A673 (cell line): Measurements from ENCODE around the gene PTS. TPM values are rescaled to one million over a fixed set of nuclear protein-coding genes. Genes with fewer than 3 reads are reported as not detected.

Experiments
- BruUV-seq: library from RNA; stranded (reverse); fragments of 400-500 nt; replicated peaks from 2 replicates; lab custom pipeline; 2021; lab: Mats Ljungman, UMichigan
- CTCF ChIA-PET: fragments of 300-600 bp; sonication (Branson Sonifier 250); formaldehyde crosslinking; loops from one replicate; lab custom pipeline; 2022; ENCODE audit warnings: antibody characterized with exemption; lab: Charles Lee
- POLR2A ChIA-PET: fragments of 300-600 bp; sonication (Branson Sonifier 250); formaldehyde crosslinking; loops from one replicate; lab custom pipeline; 2022; ENCODE audit warnings: antibody characterized with exemption; ENCODE audit not compliant: low non-redundant PET; lab: Charles Lee
- DNase-seq: peaks from one replicate; pipeline ENCODE4 v3.0.0-alpha.2; 2015; ENCODE audit warnings: low spot score
- H3K27ac ChIP-seq: fragments of 200-600 bp; sonication (generic); 2 replicates; pipeline ENCODE4 v1.5.1; 2016; ENCODE audit warnings: mixed run types, low read depth, mild to moderate bottlenecking, mixed read lengths, antibody characterized with exemption, low read length; ENCODE audit not compliant: poor library complexity, severe bottlenecking
- H3K27me3 ChIP-seq: fragments of 200-600 bp; sonication (generic); replicated peaks from 2 replicates; pipeline ENCODE4 v1.6.1; 2017; ENCODE audit warnings: mixed run types, low read depth, mild to moderate bottlenecking, mixed read lengths, antibody characterized with exemption, low read length; ENCODE audit not compliant: insufficient read depth, poor library complexity
- H3K36me3 ChIP-seq: fragments of 200-600 bp; sonication (generic); 2 replicates; pipeline ENCODE4 v1.6.1; 2016; ENCODE audit warnings: mixed run types, mild to moderate bottlenecking, mixed read lengths, antibody characterized with exemption, low read length; ENCODE audit not compliant: insufficient read depth, poor library complexity, severe bottlenecking
- H3K4me1 ChIP-seq: fragments of 200-600 bp; sonication (generic); 2 replicates; pipeline ENCODE4 v1.6.1; 2017; ENCODE audit warnings: mixed run types, mild to moderate bottlenecking, mixed read lengths, antibody characterized with exemption, low read length; ENCODE audit not compliant: insufficient read depth, poor library complexity, severe bottlenecking
- H3K4me3 ChIP-seq: fragments of 200-600 bp; sonication (generic); 2 replicates; pipeline ENCODE4 v1.5.1; 2016; ENCODE audit warnings: low read depth, mixed run types, mild to moderate bottlenecking, mixed read lengths, low read length; ENCODE audit not compliant: poor library complexity, severe bottlenecking
- H3K9me3 ChIP-seq: fragments of 200-600 bp; sonication (generic); 2 replicates; pipeline ENCODE4 v1.6.1; 2016; ENCODE audit warnings: mixed run types, low read depth, mild to moderate bottlenecking, mixed read lengths, antibody characterized with exemption, low read length; ENCODE audit not compliant: poor library complexity, severe bottlenecking
- CTCF ChIP-seq: fragments of 300-800, 200-600 bp; sonication (generic); conservative IDR thresholded peaks from 2 replicates; pipeline ENCODE4 v1.5.1; 2017; ENCODE audit warnings: low read depth, mild to moderate bottlenecking, antibody characterized with exemption, low read length, moderate library complexity, mixed read lengths
- EZH2 ChIP-seq: fragments of 200-600 bp; sonication (generic); IDR thresholded peaks from 2 replicates; pipeline ENCODE4 v1.6.1; 2017; ENCODE audit warnings: borderline replicate concordance, low read depth, mild to moderate bottlenecking, mixed read lengths, antibody characterized with exemption, low read length; ENCODE audit not compliant: poor library complexity, severe bottlenecking
- intact Hi-C: fragments of 100-400 bp; cut with micrococcal nuclease; formaldehyde crosslinking; loops from one replicate; pipeline ENCODE4 v1.10.0; 2022; ENCODE audit not compliant: unreplicated experiment
- total RNA-seq: library from RNA; stranded (reverse); gene quantifications from 2 replicates; pipeline ENCODE4 v1.2.3, GENCODE V29; 2021

Gene PTS
- total RNA-seq, 1 experiment from 2014 or later, result 96.8 TPM

- CTCF ChIA-PET, result interaction anchor here (3.4 kb wide), 1 partner anchor 58 kb away, joined by 32 read pairs; no protein-coding TSS in a partner anchor
- H3K27ac ChIP-seq, result peak overlapping the region; percentile 52
- POLR2A ChIA-PET, result no interaction called here
- DNase-seq, result no peak
- H3K36me3 ChIP-seq, result no peaks in the 10 kb centered on the region
- H3K9me3 ChIP-seq, result no peaks in the 10 kb centered on the region
- intact Hi-C loops, result loop anchor here (10.0 kb wide), 1 partner anchor 332 kb away; no protein-coding TSS in a partner anchor
- H3K27me3 ChIP-seq, result no peaks in the 10 kb centered on the region
- TF ChIP-seq EZH2 (no peak), CTCF (no peak)
- H3K4me3 ChIP-seq, result no peak overlapping the region
- no TSS peak for BruUV-seq
- peaks cover 32% of the 10 kb centered on the region for H3K4me1 ChIP-seq
These were observed 3.9 kb upstream of the PTS start for GRCh38 chr11:112222303-112222702.

GRCh38 chr11:112223121-112223520, 3.1 kb upstream of the PTS start:
- H3K9me3 ChIP-seq, result no peaks in the 10 kb centered on the region
- no peaks in the 10 kb centered on the region for H3K27me3 ChIP-seq
- CTCF ChIA-PET, result interaction anchor here (0.6 to 3.4 kb wide), 2 partner anchors 57 to 365 kb away, joined by 3 to 32 read pairs; no protein-coding TSS in a partner anchor
- no peak overlapping the region for H3K27ac ChIP-seq
- TF ChIP-seq CTCF, result no peak
- intact Hi-C loops, result loop anchor here (10.0 kb wide), 1 partner anchor 332 kb away; no protein-coding TSS in a partner anchor
- no peak overlapping the region for H3K4me3 ChIP-seq
- no peaks in the 10 kb centered on the region for H3K36me3 ChIP-seq
- no peak for DNase-seq
- H3K4me1 ChIP-seq, result peaks cover 41% of the 10 kb centered on the region
- POLR2A ChIA-PET, result no interaction called here
- BruUV-seq, result no TSS peak

GRCh38 chr11:112223754-112224532, 2.3 kb upstream of the PTS start:
- Histone ChIP-seq H3K9me3 (no peaks in the 10 kb centered on the region), H3K4me3 (no peak overlapping the region), H3K4me1 (peaks cover 43% of the 10 kb centered on the region), H3K36me3 (peaks cover 5% of the 10 kb centered on the region), H3K27ac (no peak overlapping the region), H3K27me3 (no peaks in the 10 kb centered on the region)
- no peak for TF ChIP-seq EZH2
- no peak for TF ChIP-seq CTCF
- CTCF ChIA-PET, result no interaction called here
- DNase-seq, result no peak
- intact Hi-C loops, result loop anchor here (10.0 kb wide), 1 partner anchor 331 kb away; no protein-coding TSS in a partner anchor
- BruUV-seq, result no TSS peak
- POLR2A ChIA-PET, result no interaction called here
